ENCODE results near the gene KRTAP10-7.
"Not testable (repeated sequence)": the region's sequence is repeated elsewhere in the genome, so short reads cannot be mapped to it uniquely, and the experiment has no call there.

Gene KRTAP10-7

GRCh38 chr21:44600118-44600978 is at the start of gene KRTAP10-7:
Gene KRTAP10-7, plus strand, starts transcription at chr21:44600597. Its CDS starts 25 bp downstream, at chr21:44600622.
- H3K27ac ChIP-seq; H3K9me3 ChIP-seq; H3K36me3 ChIP-seq; H3K4me1 ChIP-seq (ENCODE audit: control insufficient read depth in 1 of 2, insufficient read depth in 1 of 2, low read depth in 1 of 2, low read length in 1 of 2); H3K4me3 ChIP-seq (ENCODE audit: low read depth in 1 of 2, low read length in 1 of 2): not testable (repeated sequence)
- H3K27me3 ChIP-seq: peaks cover 29% of the 10 kb centered on the region

GRCh38 chr21:44550807-44551206 is 49.6 kb upstream of the KRTAP10-7 start:
- no peak overlapping the region for H3K27ac ChIP-seq
- no peak overlapping the region for H3K4me3 ChIP-seq (ENCODE audit: low read depth in 1 of 2, low read length in 1 of 2)
- TF ChIP-seq CTCF (IDR thresholded peaks at IDR 0.05): no peak
- H3K36me3 ChIP-seq: no peaks in the 10 kb centered on the region
- peaks cover 10% of the 10 kb centered on the region for H3K27me3 ChIP-seq
- peaks cover 34 to 45% of the 10 kb centered on the region in 2 experiments for H3K4me1 ChIP-seq (ENCODE audit: control insufficient read depth in 1 of 2, insufficient read depth in 1 of 2, low read depth in 1 of 2, low read length in 1 of 2)
- H3K9me3 ChIP-seq: no peaks in the 10 kb centered on the region

DNA sequence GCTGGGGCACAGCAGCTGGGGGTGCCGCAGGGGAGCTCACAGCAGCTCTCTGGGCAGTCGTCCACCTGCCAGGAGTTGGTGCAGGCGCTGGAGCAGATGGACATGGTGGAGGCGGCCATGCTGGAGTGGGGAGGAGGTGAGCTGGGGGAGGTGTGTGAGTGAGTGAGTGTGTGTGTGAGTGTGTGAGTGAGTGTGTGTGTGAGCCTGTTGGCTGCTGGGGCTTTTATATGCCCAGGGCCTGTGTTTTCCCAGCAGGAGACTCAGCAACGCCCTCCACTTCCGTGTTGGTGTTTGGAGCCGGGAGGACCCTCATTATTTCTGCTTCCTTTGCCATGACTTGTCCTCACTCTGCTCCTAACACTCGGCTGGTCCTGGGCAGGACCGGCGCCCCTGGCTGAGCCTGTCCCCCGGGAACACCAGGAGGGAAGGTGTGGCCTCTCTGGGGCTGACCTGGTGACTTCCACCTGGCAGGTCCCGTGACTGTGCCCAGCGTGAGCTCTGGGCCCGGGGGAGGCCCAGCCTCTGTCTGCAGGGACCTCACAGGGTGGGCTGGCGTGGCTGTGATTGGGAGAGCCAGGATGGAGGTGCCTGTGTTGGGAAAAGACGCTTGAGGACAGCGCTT is 48.9 kb upstream of the KRTAP10-7 start, which contains the start of gene KRTAP10-2:
KRTAP10-2 (minus strand) TSS at position 166 of the 622 bp plus-strand sequence; CDS start at position 119, 47 bp downstream.
- peaks cover 17% of the 10 kb centered on the region for H3K27me3 ChIP-seq
- no peak within 1 kb of the TSS for H3K4me3 ChIP-seq (ENCODE audit: low read depth in 1 of 2, low read length in 1 of 2)
- no peaks in the 10 kb centered on the region for H3K36me3 ChIP-seq
- H3K27ac ChIP-seq: no peak within 1 kb of the TSS
- H3K4me1 ChIP-seq (ENCODE audit: control insufficient read depth in 1 of 2, insufficient read depth in 1 of 2, low read depth in 1 of 2, low read length in 1 of 2): peaks cover 33 to 39% of the 10 kb centered on the region in 2 experiments
- H3K9me3 ChIP-seq: no peaks in the 10 kb centered on the region
- TF ChIP-seq CTCF (IDR thresholded peaks at IDR 0.05): no peak

DNA sequence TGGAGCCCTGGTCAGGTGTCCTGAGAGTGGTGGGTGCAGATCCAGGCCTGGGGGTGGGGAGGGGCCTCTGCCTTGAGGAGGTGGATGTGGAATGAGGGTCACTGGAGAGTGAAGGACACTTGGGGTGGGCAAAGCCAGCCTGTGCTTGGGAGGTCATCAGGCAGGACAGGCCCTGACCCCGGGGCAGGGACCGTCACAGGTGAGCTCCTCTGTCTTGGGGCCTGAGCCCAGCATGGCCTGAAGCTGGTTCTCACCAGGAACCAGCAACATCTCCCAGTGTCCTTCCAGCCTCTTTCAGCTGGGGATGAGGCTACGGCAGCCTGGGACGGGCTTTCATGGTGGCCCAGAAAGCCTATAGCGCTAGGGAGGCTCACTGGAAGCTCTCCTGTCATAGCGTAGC is 48.3 kb upstream of the KRTAP10-7 start:
- TF ChIP-seq CTCF (IDR thresholded peaks at IDR 0.05): no peak
- Histone ChIP-seq H3K9me3 (no peaks in the 10 kb centered on the region), H3K4me3 (ENCODE audit: low read depth in 1 of 2, low read length in 1 of 2) (no peak overlapping the region), H3K4me1 (ENCODE audit: control insufficient read depth in 1 of 2, insufficient read depth in 1 of 2, low read depth in 1 of 2, low read length in 1 of 2) (peaks cover 26 to 32% of the 10 kb centered on the region in 2 experiments), H3K27me3 (peaks cover 22% of the 10 kb centered on the region), H3K27ac (no peak overlapping the region), H3K36me3 (no peaks in the 10 kb centered on the region)

GRCh38 chr21:44552681-44553080 is 47.7 kb upstream of the KRTAP10-7 start:
- no peak overlapping the region for H3K27ac ChIP-seq
- TF ChIP-seq CTCF (IDR thresholded peaks at IDR 0.05): no peak
- no peak overlapping the region for H3K4me3 ChIP-seq (ENCODE audit: low read depth in 1 of 2, low read length in 1 of 2)
- H3K4me1 ChIP-seq (ENCODE audit: control insufficient read depth in 1 of 2, insufficient read depth in 1 of 2, low read depth in 1 of 2, low read length in 1 of 2): peaks cover 21 to 27% of the 10 kb centered on the region in 2 experiments
- no peaks in the 10 kb centered on the region for H3K36me3 ChIP-seq
- peaks cover 28% of the 10 kb centered on the region for H3K27me3 ChIP-seq
- H3K9me3 ChIP-seq: no peaks in the 10 kb centered on the region

Measured in neutrophil (primary cell).